SK-N-MC (cell line): ENCODE measurements around the gene AUTS2.

ENCODE experiments used
- EZH2 ChIP-seq: fragments of 200-600 bp; sonication (generic); IDR thresholded peaks from one replicate; pipeline ENCODE4 v1.6.1; 2017; ENCODE audit warnings: antibody characterized with exemption
- FOXP2 ChIP-seq: optimal IDR thresholded peaks from 2 replicates; pipeline ENCODE3; 2011; ENCODE audit warnings: mild to moderate bottlenecking, moderate library complexity; ENCODE audit not compliant: insufficient read depth; ENCODE audit errors: extremely low read length, control extremely low read depth
- POLR2AphosphoS5 ChIP-seq: IDR thresholded peaks from 2 replicates; pipeline ENCODE4 v1.6.1; 2012; ENCODE audit warnings: mild to moderate bottlenecking, low read depth, low read length, borderline replicate concordance

DNA sequence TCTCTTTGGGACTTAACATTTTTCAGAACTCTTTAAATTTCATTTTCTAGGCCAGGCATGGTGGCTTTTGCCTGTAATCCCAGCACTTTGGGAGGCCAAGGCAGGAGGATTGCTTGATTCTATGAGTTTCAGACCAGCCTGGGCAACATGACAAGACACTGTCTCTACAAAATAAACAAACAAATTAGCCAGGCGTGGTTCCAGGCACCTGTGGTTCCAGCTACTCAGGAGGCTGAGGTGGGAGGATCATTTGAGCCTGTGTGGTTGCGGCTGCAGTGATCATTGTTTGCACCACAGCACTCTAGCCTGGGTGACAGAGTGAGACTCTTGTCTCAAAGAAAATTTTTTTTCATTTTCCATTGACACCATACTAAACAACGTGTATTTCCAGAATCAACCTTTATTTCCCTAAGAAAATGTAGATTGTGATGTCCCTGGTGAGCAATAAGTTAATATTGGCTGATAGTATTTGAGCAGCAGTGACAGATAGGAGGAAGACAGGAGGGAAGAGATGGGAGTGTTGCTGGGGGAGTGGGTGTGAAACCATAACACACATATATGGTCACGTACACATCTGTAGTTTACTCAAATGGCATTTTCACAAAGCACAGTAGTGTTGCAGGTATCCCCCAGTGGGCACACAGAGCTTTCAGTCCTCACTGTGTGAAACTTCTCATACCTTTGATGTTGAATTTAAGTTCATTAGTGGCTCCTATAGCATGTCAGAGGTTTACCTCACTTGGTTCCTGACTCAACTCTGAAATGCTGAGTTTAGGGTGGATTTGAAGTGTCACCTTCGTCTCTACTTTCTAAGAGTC, 205.6 kb downstream of the AUTS2 start:
- TF ChIP-seq EZH2 (no peak), POLR2AphosphoS5 (no peak), FOXP2 (no peak)
